GM04503 (cell line): Measurements from ENCODE around the gene CDYL.

Experiments used
- DNase-seq: peaks from one replicate; pipeline ENCODE4 v3.0.0-alpha.2; 2012; ENCODE audit warnings: low read depth

The CDYL gene

DNA sequence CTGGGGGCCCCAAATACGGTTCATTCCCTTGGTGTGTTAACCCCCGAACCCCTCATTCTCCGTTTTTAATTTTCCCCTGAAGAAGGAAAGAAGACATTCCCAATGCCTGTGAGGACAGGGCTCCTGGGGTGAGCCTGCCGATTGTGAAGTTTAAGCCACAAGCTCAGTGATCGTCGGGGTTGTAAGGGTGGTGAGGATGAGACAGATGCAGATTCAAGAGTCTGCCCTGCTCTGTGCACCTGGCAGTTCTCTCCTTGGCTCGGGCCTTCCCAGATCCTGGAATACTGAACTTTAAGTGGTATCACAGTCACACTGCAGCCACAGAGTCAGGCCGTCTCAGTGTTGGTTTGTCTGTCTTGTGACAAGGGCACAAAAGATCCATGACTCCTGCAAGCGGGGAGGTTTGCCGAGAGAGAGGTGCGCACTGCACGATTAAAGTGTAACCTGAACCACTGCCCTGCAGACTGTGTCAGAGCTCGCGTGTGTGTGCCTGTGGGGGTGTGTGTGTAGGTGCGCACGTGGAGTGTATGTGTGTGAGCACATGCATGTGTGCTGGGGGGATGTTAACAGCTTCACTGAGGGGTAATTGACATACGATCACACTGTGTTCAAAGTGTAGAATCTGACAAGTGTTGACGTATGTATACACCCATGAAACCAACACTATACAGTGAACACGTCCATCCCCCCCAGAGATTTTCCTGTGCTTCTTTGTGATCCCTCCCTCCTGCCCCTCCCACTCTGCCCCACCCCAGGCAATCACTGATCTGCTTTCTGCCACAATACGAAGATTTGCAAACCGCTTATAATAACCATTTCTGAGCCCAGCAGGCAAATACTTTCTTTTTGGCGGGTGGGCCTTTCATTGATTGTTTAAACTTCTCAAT, 188.7 kb downstream of the CDYL start:
- no peak for DNase-seq

DNA sequence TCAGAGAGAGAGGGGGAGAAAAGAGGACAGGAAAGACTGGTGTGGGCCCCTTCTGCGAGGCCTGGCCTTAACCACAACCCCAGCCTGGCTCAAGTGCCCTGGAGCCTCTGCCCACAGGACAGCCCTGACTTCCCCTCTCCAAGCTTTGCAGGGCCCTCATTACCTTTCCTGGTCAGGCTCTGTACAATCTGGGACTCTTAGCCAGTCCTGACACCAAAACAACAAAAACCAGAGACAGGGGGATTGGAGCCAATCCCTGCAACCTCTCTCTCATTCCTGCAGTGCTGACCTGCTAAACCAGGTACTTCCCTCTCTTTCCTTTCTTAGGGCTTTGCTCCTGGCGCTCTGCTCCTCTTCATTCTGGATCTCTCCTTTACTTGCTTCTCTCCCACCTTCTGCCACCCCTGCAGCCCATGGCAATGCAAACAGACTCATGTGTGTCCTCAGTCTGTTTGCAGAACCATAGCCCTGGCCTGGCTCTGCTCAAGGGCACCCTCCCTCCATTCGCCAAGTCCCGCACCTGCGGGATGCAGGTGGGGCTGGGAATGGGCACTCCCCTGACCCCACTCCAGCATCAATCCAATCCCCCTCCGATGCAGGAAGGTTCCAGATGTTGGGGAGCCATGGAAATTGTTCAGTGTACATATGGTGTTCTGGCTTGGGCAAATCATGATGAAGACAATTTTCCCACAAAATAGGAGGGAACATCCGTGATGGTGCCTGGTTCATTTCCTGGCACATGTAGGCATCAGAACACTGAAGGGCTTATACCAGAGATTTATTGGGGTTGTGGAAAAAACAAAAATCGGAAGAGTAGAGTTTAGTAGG, 189.6 kb downstream of the CDYL start:
- DNase-seq = no peak

DNA sequence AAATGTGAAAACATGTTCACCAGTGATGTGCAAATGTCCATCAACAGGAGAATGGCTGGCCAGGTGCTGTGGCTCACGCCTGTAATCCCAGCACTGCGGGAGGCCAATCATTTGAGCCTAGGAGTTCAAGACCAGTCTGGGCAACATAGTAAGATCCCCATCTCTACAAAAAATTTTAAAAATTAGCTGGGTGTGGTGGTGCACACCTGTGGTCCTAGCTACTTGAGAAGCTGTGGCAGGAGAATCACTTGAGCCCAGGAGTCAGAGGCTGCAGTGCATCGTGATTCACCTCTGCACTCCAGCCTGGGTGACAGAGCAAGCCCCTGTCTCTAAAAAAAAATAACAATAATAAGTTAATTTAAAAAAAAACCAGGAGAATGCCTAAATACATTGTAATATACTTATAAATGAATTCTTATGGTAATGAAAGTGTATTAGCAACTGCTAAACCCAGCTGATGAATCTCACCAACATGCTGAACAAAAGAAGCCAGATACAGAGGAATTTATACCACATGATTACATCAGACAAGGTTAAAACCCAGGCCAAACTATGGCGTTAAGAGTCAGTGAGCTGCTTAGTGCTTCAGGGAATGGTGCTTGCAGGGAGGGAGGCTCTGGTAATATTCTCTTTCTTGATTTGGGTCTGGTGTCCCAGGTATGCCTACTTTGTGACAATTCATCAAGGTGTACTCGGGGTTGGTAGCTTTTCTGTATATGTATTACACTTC, 191.3 kb downstream of the CDYL start:
- DNase-seq = no peak

DNA sequence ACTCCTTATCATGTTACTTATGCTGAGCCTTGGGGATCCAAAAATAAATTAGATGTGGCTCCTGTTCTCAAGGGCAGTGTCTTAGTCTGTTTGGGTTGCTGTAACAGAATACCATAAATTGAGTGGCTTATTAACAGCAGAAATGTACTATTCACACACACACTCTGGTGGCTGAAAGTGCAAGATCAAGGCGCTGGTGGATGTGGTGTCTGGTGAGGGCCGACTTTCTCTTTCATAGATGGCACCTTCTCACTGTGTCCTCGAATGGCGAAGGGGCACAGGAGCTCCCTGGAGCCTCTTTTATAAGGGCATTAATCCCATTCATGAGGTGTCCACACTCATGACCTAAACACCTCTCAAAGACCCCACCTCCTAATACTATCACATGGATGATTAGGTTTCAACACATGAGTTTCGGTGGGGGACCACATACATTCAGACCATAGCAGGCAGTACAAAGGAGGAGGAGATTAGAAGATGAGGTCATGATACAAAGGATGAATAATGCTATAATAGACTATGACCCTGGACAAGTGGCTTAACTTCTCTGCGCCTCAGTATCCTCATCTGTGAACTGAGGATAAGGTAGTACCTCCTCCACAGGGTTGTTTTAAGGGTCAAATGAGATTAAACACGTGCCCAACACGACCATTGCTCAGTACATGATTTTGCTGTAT, 193.5 kb downstream of the CDYL start:
- DNase-seq = no peak

DNA sequence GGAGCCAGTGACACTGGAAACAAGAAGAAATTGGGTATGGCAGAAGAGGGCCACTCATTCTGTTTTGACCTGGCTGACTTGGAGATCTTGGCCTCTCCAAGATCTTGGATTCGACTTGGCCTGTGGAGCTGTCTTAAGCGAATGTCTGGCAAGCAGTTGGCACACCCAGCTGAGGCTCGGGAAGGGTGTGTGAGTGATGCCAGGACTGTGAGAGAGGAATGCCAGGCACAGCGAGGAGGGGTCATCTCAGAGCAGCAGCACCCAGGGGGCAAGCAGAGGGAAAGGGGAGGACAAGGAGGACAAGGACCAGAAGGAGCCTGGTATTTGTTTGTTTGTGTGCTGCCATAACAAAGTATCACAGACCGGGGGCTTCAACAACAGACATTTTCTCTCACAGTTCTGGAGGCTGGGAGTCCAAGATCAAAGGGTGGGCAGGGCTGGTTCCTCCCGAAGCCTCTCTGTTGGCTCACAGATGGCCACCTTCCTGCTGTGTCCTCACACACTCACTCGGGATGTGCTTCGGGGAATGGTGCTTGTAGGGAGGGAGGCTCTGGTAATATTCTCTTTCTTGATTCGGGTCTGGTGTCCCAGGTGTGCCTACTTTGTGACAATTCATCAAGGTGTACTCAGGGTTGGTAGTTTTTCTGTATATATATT, 194.7 kb downstream of the CDYL start:
- DNase-seq = no peak

DNA sequence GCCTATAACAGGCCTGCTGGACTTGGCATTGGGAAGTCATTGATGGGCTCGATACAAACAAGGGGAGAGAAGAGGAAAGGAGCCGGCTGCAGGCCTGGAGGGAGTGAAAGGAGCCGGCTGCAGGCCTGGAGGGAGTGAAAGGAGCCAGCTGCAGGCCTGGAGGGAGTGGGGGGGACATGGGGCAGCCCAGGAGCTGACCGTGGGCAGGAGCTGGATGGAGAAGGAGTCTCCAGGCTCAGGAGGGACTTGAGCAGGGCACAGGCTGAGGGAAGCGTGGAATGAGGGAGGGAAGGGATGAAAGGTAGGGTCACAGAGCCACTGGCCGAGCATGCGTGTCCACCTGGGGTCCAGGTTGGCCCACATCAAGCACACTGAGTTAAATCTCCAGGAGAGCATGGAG, 195.6 kb downstream of the CDYL start:
- DNase-seq = no peak

DNA sequence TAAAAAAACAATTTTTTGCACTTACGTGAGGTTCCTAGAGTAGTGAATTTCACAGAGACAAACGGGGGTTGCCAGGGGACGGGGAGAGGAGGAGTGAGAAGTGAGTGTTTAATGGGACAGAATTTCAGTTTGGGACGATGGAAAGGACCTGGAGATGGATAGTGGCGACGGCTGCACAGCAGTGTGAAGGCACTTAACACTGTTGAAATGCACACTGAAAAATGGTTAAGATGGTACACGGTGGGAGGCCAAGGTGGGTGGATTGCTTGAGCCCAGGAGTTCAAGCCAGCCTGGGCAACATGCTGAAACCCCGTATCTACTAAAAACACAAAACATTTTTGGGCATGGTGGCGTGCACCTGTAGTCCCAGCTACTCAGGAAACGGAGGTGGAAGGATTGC, 196.2 kb downstream of the CDYL start:
- DNase-seq = no peak

DNA sequence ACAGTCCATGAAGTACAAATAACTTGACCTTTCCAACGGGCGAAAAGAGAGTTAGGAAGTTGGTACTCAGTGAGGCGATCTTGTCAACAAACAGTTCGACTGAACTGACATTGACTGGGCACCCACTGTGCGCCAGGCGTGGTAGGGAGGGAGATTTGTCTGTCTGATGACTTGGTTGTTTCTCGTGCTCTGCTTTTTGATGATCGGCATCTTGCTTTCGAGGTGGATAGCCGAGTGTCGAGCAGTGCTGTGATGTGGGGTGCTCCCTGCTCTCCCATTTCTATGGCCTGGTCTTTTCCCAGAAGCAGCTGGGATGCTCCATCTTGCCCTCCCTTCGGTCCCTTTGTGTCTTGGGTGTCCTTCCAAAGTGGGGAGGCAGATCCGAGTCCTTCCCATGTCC, 197.2 kb downstream of the CDYL start:
- no peak for DNase-seq

DNA sequence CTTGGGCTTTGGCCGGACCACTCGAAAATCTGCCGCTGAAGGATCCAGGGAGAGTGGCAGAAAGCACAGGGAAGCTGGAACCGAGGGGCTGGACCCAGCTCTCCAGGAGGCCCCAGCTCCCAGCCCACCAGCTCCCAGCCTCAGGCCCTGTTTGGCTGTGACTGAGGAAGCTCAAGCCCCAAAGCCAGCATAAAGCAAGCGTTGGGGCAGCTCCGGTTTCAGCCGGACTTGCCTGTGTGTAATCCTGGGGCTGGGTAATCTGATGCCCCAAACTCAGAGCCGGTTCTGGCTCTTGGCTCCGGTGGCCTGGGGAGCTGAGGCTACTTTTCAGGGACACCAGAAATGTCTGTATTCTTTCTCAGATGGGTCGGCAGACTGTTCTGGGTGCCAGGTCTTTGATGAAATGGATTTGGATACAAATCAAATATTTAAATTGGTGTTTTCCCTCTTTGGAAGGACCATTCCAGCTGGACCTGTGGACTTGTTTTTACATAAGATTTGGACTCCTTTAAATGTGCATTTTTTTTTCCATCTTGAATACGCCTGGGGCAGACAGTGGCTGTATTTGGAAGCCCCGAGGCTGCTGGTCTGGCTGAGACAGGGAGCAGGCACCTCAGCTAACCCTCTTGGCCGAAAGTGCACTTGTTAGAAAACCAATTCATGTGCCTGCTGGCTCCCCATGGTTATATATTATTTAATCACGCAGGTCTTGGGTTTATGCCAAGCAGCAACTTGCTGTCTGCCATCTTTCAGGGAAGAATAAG, 198.0 kb downstream of the CDYL start:
- DNase-seq = no peak

DNA sequence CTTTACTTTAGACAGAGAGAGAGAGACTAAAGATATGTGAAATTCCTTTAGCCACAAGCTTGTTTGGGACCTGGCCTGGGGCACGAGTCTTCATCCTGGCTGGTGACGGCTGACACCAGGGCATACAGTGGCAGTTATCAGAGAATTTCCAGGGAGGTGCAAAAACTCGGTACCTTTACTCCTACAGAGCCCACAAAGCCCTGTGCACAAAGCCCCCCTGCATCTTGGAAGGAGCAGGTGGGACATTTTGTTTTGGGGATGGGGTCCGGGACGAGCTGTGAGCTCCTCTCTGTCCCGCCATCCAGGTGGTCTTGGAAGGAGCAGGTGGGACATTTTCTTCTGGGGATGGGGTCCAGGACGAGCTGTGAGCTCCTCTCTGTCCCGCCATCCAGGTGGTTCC, 198.8 kb downstream of the CDYL start:
- DNase-seq = no peak

DNA sequence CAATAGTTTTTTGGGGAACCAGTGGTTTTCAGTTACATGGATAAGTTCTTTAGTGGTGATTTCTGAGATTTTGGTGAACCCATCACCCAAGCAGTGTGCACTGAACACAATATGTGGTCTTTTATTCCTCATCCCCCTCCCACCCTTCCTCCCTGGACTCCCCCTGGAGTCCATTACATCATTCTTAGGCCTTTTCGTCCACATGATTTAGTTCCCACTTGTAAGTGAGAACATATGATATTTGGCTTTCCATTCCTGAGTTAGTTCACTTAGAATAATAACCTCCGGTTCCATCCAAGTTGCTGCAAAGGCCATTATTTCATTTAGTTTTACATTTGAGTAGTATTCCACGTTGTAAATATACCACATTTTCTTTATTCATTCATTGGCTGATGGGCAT, 199.3 kb downstream of the CDYL start:
- DNase-seq = no peak

DNA sequence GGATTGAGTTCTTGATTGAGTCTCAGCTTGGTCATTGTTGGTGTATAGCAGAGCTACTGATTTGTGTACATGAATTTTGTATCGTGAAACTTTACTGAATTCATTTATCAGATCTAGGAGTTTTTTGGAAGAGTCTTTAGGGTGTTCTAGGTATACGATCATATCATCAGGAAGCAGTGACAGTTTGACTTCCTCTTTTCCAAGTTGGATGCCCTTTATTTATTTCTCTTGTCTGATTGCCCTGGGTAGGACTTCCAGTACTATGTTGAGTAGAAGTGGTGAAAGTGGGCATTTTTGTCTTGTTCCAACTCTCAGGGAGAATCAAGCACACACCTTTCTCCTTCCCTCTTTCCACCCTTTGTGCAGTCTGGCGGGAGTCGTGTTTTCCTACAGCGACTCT, 201.3 kb downstream of the CDYL start:
- DNase-seq = no peak

DNA sequence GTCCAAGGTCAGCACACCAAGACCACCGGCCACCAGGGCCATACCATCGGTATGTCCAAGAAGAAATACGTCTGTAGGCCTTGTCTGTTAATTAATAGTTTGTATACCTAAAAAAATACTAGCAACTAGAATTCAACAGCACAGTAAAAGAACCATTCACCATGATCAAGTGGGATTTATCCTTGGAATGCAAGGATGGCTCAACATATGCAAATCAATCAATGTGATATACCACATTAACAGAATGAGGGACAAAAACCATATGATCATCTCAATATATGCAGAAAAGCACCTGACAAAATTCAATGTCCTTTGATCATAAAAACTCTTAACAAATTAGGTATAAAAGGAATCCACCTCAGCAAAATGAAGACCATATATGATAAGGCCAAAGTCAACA, 203.2 kb downstream of the CDYL start:
- DNase-seq = no peak

DNA sequence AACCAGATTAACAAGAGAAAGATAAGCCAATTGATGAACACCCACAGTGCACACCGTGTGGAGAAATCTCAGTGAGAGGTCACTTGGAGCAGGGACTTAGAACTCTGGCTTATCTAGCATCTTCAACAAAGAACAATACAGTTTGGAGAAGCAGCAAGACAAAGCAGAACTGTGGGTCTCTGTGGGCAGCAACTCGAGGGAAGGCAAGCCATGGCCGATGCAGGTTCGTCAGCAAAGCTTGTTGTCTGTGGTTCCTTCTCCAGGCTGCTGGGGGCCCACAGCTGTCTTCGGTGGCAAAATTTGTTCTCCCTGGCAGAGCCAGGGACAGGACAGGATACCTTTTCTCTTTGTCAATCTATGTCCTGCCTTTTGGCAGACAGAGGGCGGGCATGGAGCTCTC, 205.6 kb downstream of the CDYL start:
- DNase-seq = no peak

DNA sequence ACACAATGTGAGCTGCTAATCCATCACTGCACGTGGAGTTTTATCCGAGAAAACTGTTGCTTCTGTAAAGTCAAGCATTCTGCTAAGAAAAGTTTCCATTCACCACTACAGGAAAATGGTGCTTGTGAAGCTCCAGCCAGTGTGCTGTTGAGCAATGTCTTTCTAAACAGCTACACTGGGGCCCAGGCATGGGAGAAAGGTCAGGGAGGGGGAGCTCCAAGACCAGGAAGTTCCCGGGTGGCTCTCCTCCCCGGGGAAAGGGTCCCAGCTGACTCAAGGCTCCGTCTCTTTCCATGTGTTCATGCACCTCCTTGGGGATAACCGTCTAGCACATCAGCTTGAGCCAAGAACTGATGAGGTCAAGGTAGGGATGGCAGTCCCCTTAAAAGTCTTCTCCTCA, 207.1 kb downstream of the CDYL start:
- DNase-seq = no peak

DNA sequence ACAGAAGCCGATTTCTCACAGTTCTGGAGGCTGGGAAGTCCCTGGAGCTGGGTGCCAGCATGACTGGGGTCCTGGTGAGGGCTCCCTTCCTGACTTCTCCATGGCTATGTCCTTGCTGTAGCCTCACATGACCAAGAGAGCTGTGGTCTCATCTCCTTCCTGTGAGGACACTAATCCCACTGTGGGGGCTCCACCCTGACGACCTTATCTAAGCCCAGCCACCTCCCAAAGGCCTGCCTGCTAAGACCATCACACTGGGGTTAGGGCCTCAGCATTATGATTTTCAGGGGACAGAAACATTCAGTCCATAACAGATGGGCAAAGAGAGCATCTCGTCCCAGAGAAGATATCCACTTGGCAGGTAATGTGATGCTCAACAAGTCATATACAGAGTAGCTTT, 210.8 kb downstream of the CDYL start:
- no peak for DNase-seq

DNA sequence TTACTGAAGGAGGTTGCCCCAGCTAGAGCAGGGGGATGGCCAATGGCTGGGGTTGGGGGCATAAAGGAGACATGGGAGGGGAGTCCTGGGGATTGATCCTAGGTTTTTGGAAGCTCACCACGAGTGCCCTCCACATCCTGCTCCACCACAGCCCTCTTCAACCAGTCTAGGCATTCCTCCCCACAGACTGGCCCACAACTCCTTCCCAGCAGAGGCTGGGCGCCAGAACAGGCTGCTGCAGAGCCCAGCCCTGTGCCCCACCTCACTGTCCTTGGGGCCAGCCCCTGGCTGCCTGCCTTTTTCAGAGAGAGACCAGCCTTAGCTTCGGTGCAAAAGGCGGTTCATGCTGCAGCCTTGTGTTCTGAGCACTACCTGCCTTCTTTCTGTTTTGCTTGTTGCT, 211.2 kb downstream of the CDYL start:
- no peak for DNase-seq

DNA sequence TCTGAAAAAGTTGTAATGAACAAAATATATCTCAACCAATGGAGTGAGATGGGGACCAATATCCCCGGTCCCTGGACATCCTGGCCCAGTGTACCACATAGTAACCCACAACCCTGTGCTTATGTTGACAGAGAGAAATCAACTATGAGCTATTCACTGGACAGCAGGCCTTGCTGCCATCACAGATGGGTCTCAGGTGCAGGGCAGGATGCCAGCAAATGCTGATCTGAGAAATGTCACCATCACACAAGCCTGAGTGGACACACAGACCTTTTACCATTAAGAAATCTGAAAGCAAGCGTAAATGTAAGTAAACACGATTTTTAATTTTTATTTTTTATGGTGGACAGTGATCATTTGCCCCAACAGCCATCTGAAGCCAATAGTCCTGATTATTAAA, 218.5 kb downstream of the CDYL start:
- DNase-seq = no peak

DNA sequence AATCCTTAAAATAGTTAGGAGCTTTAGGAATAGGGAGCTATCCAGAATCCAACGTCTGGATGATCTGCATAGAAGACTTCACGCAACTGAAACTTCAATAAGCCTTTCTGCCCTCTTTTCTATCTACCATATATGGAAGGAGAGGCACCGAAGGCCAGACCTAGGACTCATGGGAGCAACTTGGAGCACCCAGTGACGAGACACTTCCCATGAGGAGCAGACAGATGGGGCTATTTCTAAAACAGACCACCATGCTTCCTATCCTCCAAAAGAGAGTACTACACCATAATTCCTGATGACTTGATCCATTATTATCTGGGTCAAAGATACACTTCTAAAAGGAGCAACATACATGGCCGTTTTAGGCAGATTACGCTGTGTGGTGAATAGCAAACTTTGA, 221.7 kb downstream of the CDYL start:
- DNase-seq = no peak

DNA sequence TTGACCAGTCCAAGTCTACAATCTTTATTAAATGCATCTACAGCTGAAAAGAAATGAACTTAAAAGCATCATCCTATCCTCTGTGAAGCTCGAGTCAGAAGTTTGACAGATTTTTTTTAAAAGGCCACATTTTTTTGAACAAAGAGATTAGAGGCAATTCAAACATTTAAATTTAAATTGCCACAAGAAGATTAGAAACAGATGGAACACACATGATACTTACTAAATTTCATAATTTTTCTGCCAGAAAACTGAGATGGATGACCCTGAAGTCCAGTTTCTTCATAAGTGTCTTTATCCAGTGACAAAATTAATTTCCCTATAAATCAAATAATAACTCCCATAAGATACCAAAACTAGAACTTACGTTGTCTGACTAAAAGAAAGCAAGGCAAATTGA, 223.4 kb downstream of the CDYL start:
- no peak for DNase-seq
